Measurements from ENCODE around the gene KCNIP4. TPM values are rescaled to one million over a fixed set of nuclear protein-coding genes. Genes with fewer than 3 reads are reported as not detected.

KCNIP4 gene
- total and polyA plus RNA-seq, 10 of the 15 experiments (the other 5 are each of a cell fraction or from before 2014, with no cell fraction given), result 0.03 to 0.23 (median 0.13) TPM; not detected in 7

- POLR2A ChIA-PET, result no interaction called here
- Histone ChIP-seq H3K27me3 (replicated peaks in 1 of 2; ENCODE audit: control insufficient read depth in 2 of 2, insufficient read depth in 2 of 2, low read length in 1 of 2) (no peaks in the 10 kb centered on the region), H3K27ac (ENCODE audit: control insufficient read depth, insufficient read depth) (no peak overlapping the region), H3K36me3 (ENCODE audit: control insufficient read depth in 2 of 2, insufficient read depth in 2 of 2, low read length in 1 of 2) (no peaks in the 10 kb centered on the region), H2AFZ (ENCODE audit: control insufficient read depth, low read depth, low read length) (no peak overlapping the region), H4K20me1 (ENCODE audit: control insufficient read depth, insufficient read depth) (no peaks in the 10 kb centered on the region), H3K9ac (ENCODE audit: control insufficient read depth, insufficient read depth, low read length) (no peak overlapping the region), H3K4me1 (ENCODE audit: control insufficient read depth, insufficient read depth, low read length) (no peaks in the 10 kb centered on the region), H3K4me3 (no peak overlapping the region), H3K79me2 (ENCODE audit: control insufficient read depth, insufficient read depth, low read length) (no peaks in the 10 kb centered on the region), H3K4me2 (ENCODE audit: control insufficient read depth, insufficient read depth) (no peak overlapping the region), H3K9me3 (replicated peaks; ENCODE audit: control insufficient read depth, insufficient read depth, low read length) (no peaks in the 10 kb centered on the region)
- in situ Hi-C loops (cut with MboI) (no loop called here), intact Hi-C loops (cut with micrococcal nuclease; ENCODE audit: unreplicated experiment) (no loop called here)
- no TSS peak for BruUV-seq (replicated peaks)
- 0% methylated on average over 2 of the region's 2 CpGs for WGBS (ENCODE audit: insufficient coverage, insufficient replicate concordance, low lambda C conversion rate, missing lambda C conversion rate)
- ATAC-seq (no peak), FAIRE-seq (no peak), DNase-seq (ENCODE audit: low read depth, low spot score) (no peak)
- CTCF ChIA-PET, result interaction anchor here (1.2 kb wide), 1 partner anchor 9 kb away, joined by 3 read pairs; no protein-coding TSS in a partner anchor
- RAD21 ChIA-PET (ENCODE audit: unreplicated experiment), result no interaction called here
- SMC1A ChIA-PET (ENCODE audit: uncharacterized antibody, unreplicated experiment), result no interaction called here
- TF ChIP-seq NR2C1 (IDR thresholded peaks at IDR 0.05), result no peak
- TF ChIP-seq NFXL1 (IDR thresholded peaks at IDR 0.05; ENCODE audit: borderline replicate concordance), result no peak
- no peak for TF ChIP-seq TAF1 (IDR thresholded peaks at IDR 0.05; ENCODE audit: borderline replicate concordance, low read depth, low read length)
- no peak for TF ChIP-seq DPF2 (IDR thresholded peaks at IDR 0.05)
- TF ChIP-seq FOS (IDR thresholded peaks at IDR 0.05; ENCODE audit: borderline replicate concordance, extremely low read depth, insufficient read length), result no peak
- TF ChIP-seq TCF12 (IDR thresholded peaks at IDR 0.05; ENCODE audit: low read depth, low read length), result no peak
- no peak for TF ChIP-seq PAX8 (IDR thresholded peaks at IDR 0.05)
- TF ChIP-seq RBBP5 (conservative IDR thresholded peaks at IDR 0.05), result no peak
- no peak for TF ChIP-seq ELK1 (IDR thresholded peaks at IDR 0.05; ENCODE audit: low read depth, low read length)
- no peak for TF ChIP-seq NFYB (IDR thresholded peaks at IDR 0.05; ENCODE audit: insufficient read depth, low read depth, low read length)
- no peak for TF ChIP-seq ZNF24 (IDR thresholded peaks at IDR 0.05)
- TF ChIP-seq RCOR1 (conservative IDR thresholded peaks at IDR 0.05; ENCODE audit: low read depth, low read length), result no peak
- no peak for TF ChIP-seq KLF5 (IDR thresholded peaks at IDR 0.05; ENCODE audit: partially characterized antibody)
- no peak for TF ChIP-seq MAX (IDR thresholded peaks at IDR 0.05; ENCODE audit: low read depth, low read length)
- no peak for TF ChIP-seq ZNF592 (IDR thresholded peaks at IDR 0.05)
- no peak for TF ChIP-seq ATF2 (IDR thresholded peaks at IDR 0.05; ENCODE audit: low read length)
- TF ChIP-seq SIN3A (IDR thresholded peaks at IDR 0.05; ENCODE audit: low read depth, low read length), result no peak
- TF ChIP-seq RAD51 (IDR thresholded peaks at IDR 0.05), result no peak
- TF ChIP-seq ASH2L (IDR thresholded peaks at IDR 0.05; ENCODE audit: borderline replicate concordance, low read depth), result no peak
These were observed 582.3 kb downstream of the KCNIP4 start for GRCh38 chr4:21366312-21366711.

Measured in GM12878 (cell line).